Pancreas (tissue), 10 donors: Measurements from ENCODE around the gene ABR. TPM values are rescaled to one million over a fixed set of nuclear protein-coding genes. Genes with fewer than 3 reads are reported as not detected.
A peak's percentile ranks its signal among the peaks of the same experiment; 100 is the strongest.

ENCODE experiments used
- ATAC-seq, 4 donors: fragments of 200-7000 bp; cut with Tn5 transposase; one replicate each; pipeline versions ENCODE4 v1.8.0 to v1.9.1; 2020; ENCODE audit warnings: mild to moderate bottlenecking in 4 of 4, moderate library complexity in 4 of 4
- DNase-seq, 6 donors: peaks; one replicate each; pipeline ENCODE4 v3.0.0-alpha.2; 2020
- FAIRE-seq: peaks from 2 replicates; lab custom pipeline; 2012; peaks lifted over from hg19 to GRCh38; lab: Jason Lieb, UNC
- H3K27ac ChIP-seq, 4 donors: fragments of 200-600 bp; sonication (generic); 1 replicate in 3 of 4; 2 replicates in 1 of 4; pipeline versions ENCODE4 v1.5.0 to v1.8.0; 2020
- H3K27me3 ChIP-seq, 4 donors: fragments of 200-600 bp; one replicate each; pipeline ENCODE4 v1.8.0; 2021
- H3K36me3 ChIP-seq, 3 donors: fragments of 200-600 bp; sonication (generic) in 1 of 3; one replicate each; pipeline versions ENCODE4 v1.5.0 to v1.8.0; 2020 to 2021
- H3K4me1 ChIP-seq, 3 donors: fragments of 200-600 bp; one replicate each; pipeline ENCODE4 v1.8.0; 2021
- H3K4me3 ChIP-seq, 4 donors: fragments of 200-600 bp; sonication (generic) in 2 of 4; one replicate each; pipeline versions ENCODE4 v1.5.0 to v1.8.0; 2020 to 2021
- H3K9me3 ChIP-seq, 4 donors: fragments of 200-600 bp; one replicate each; pipeline ENCODE4 v1.8.0; 2021
- CTCF ChIP-seq, 4 donors: fragments of 200-600 bp; sonication (generic) in 3 of 4; IDR thresholded peaks; one replicate each; pipeline versions ENCODE4 v1.5.0 to v1.8.0; 2021; ENCODE audit warnings: antibody characterized with exemption in 4 of 4
- WGBS, 2 donors: extraction: QIAGEN DNeasy Blood & Tissue Kit; methylation state at CpG; one replicate each; pipeline ENCODE4 v1.1.7; 2013; 5-methylcytosine and 5-hydroxymethylcytosine counted together
- intact Hi-C, 3 donors: fragments of 100-400 bp; cut with DNase I; formaldehyde crosslinking; loops; one replicate each; pipeline versions ENCODE4 v1.11.1 to v1.14.2; 2022
- polyA plus RNA-seq, 2 donors: library from polyadenylated mRNA; stranded (reverse); fragments of 200-250 nt; gene quantifications; one replicate each; pipeline ENCODE4 v1.2.3, GENCODE V29; 2013
- total RNA-seq, 6 donors: library from RNA; stranded (reverse); fragmentation: NEBNext Ultra II Directional in 4 of 6; extraction: Animal tissue kit (Norgen Biotek cat#: 25700) in 4 of 6; gene quantifications; one replicate each; pipeline versions ENCODE4 v1.2.1 to v1.2.4, GENCODE V29; 2021 to 2023
- donor health status: healthy with polysubstance abuse.
- donor health status: DM: no; HTN: no; CAD: no; lungs with moderate emphysema.
- donor health status: DM: no; HTN: no; CAD: no.
- donor health status: control.
- donor health status: control.
- donor health status: Bipolar disorder and iron deficiency.
- donor health status: DM: yes; HTN: yes; CAD: no.
- donor health status: DM: no; HTN: no; CAD: no.
- donor health status: DM: no; HTN: no; CAD: no.
- donor health status: DM: yes; HTN: yes; CAD: no.

The ABR gene
- total and polyA plus RNA-seq, 8 donors, result 15.4 to 65.7 (median 28.4) TPM

- DNase-seq (peak; percentile 76 to 88 (median 81)), FAIRE-seq (peak; percentile 79), ATAC-seq (peak; percentile 70 to 85 (median 76))
- TF ChIP-seq CTCF (IDR thresholded peaks at IDR 0.05), result peak; percentile 14 to 59 (median 50)
- H3K9me3 ChIP-seq, result no peaks in the 10 kb centered on the region
- H3K36me3 ChIP-seq, result no peaks in the 10 kb centered on the region
- H3K4me3 ChIP-seq, result peak overlapping the region in 2 of 4 donors; percentile 73 to 87
- 34 to 37% methylated on average over 42 to 43 of the region's 43 CpGs for WGBS, 2 donors
- H3K27me3 ChIP-seq, result no peaks in the 10 kb centered on the region
- H3K4me1 ChIP-seq, result peaks cover 0 to 19% (median 2%) of the 10 kb centered on the region in 3 donors
- H3K27ac ChIP-seq, result peak overlapping the region; percentile 68 to 85 (median 74)
- intact Hi-C loops, result loop anchor here (5.0 to 10.0 kb wide), 2 partner anchors 183 to 186 kb away; no protein-coding TSS in a partner anchor
Measured at GRCh38 chr17:980406-981291, 199.1 kb downstream of the ABR start.

DNA sequence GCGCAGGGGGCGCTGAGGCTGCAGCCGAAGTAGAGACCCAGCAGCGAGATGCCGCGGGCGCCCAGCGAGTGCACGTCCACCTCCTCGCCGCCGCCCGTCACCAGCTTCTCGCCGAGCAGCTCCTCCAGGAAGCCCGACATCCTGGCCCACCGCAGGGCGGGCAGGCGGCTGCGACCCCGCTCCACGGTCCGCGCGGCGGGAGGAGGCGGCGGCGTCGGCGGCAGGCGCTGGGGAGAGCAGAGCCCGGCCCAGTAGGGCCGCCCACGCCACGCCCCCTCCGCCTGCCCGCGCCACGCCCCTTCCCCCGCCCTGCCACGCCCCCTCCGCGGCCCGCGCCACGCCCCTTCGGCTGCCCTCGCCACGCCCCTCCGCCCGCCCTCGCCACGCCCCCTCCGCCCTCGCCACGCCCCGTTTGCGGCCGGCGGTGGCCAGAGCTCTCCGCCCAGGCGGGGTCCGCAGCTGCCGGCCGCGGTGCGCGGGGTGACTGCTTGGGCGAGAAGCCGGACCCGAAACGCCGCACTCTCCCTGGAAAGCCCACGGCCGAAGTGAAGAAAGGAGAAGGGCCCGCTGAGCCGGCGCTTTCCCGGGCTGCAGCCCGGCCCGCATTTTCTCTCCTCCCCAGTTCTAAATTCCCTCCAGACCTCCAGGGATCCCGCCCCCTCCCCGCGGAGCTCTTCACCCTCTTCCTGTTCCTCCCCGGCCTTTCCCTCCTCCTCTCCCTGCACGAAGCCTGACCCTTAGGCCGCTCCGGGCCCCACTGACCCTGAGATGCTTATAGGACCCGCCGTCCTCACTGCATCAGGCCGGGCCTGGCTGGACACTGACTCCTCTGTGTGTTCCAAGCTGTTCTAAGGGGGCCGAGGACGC, 200.0 kb downstream of the ABR start, which contains the start of gene NXN:
Gene NXN, minus strand, starts transcription at position 238 of the 867 bp plus-strand sequence.
- no peak for TF ChIP-seq CTCF (IDR thresholded peaks at IDR 0.05)
- peak; percentile 85 to 93 (median 89) for ATAC-seq
- 3 to 6% methylated on average over 49 to 94 of the region's 94 CpGs for WGBS, 2 donors
- H3K4me3 ChIP-seq, result peak within 1 kb of the TSS; percentile 69 to 87 (median 72)
- no peaks in the 10 kb centered on the region for H3K27me3 ChIP-seq
- peak; percentile 76 to 100 (median 92) for DNase-seq
- H3K36me3 ChIP-seq, result no peaks in the 10 kb centered on the region
- FAIRE-seq, result no peak
- no peaks in the 10 kb centered on the region for H3K9me3 ChIP-seq
- peak within 1 kb of the TSS; percentile 68 to 85 (median 74) for H3K27ac ChIP-seq
- H3K4me1 ChIP-seq, result peaks cover 0 to 27% (median 2%) of the 10 kb centered on the region in 3 donors
- intact Hi-C loops, result loop anchor here (5.0 to 10.0 kb wide), 3 partner anchors 97 to 185 kb away; no protein-coding TSS in a partner anchor

DNA sequence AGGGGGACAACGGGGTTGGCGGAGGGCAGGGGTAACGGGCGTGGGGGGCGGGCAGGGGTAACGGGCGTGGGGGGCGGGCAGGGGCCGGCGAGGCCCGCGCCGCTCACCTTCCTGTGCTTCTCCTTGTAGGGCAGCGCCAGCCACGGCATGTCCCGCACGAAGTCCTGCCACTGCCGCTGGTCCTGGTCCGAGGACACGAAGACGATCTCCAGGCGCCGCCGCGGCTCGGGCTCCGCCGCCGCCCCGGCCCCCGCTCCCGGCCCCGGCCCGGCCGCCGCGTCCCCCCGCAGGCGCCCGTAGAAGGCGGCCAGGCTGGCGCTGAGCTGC, 200.6 kb downstream of the ABR start:
- H3K4me3 ChIP-seq, result peak overlapping the region; percentile 45 to 87 (median 72)
- peak in 2 of 6 donors; percentile 63 to 90 for DNase-seq
- H3K9me3 ChIP-seq, result no peaks in the 10 kb centered on the region
- intact Hi-C loops, result loop anchor here in 1 of 3 donors (5.0 kb wide), 1 partner anchor 97 kb away; no protein-coding TSS in a partner anchor
- H3K4me1 ChIP-seq, result peaks cover 0 to 27% (median 2%) of the 10 kb centered on the region in 3 donors
- peak overlapping the region in 1 of 4 donors; percentile 61 for H3K27ac ChIP-seq
- no peaks in the 10 kb centered on the region for H3K36me3 ChIP-seq
- no peak for TF ChIP-seq CTCF (IDR thresholded peaks at IDR 0.05)
- WGBS, 2 donors, result 0 to 1% methylated on average over 18 to 42 of the region's 42 CpGs
- peak; percentile 39 to 62 (median 46) for ATAC-seq
- no peaks in the 10 kb centered on the region for H3K27me3 ChIP-seq
- no peak for FAIRE-seq

DNA sequence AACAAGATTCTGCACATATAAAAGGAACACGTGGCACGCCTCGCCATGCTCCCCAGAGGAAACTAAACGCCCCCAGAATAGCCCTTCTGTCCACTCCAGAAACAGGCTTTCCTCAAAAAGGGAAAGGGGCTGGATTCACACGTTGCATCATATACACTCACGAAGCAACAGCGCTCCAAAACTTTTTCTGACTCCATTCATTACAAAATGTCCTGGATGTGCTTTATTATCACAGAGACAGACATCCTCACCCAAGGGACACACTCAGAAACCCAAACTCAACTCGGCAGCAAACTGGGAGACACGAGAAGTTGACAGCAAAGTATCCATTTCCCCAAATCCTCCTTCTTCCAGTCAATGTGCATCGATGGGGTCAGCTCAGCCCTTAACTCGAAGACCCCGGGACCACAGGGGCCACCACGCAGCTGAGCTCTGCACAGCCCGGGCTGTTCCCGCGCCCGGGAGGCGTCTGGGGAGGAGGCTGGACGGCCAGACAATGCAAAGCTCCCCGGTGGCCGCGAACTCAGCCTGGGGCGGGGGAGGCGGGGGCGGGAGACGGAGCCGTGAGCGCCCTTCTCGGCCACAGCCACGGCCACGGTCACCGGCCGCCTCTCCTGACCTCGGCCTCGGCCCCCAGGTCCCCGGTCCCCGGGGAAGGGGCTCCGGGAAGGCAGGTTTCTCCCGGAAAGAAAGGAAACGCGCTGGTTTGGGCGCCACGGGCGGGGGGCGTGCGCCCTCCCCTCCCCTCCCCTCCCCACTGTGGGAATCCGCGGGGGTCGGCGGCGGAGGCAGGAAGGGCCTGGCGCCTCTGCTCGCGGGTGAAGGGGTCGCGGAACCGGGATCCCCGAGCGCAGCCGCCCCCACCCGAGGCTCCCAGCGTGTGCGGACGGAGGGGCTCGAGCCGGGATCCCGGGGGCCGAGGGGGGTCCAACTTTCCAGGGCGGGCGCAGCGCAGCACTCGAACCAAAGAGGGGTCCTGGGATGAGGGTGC, 201.4 kb downstream of the ABR start:
- TF ChIP-seq CTCF (IDR thresholded peaks at IDR 0.05), result no peak
- 3% methylated on average over 40 to 72 of the region's 72 CpGs for WGBS, 2 donors
- H3K9me3 ChIP-seq, result no peaks in the 10 kb centered on the region
- DNase-seq, result peak in 5 of 6 donors; percentile 35 to 87 (median 70)
- intact Hi-C loops, result loop anchor here in 1 of 3 donors (5.0 kb wide), 1 partner anchor 96 kb away; no protein-coding TSS in a partner anchor
- peak; percentile 15 to 26 (median 20) for ATAC-seq
- H3K36me3 ChIP-seq, result no peaks in the 10 kb centered on the region
- peak overlapping the region; percentile 63 to 87 (median 71) for H3K4me3 ChIP-seq
- no peaks in the 10 kb centered on the region for H3K27me3 ChIP-seq
- H3K27ac ChIP-seq, result peak overlapping the region in 3 of 4 donors; percentile 22 to 66 (median 36)
- H3K4me1 ChIP-seq, result peaks cover 0 to 27% (median 2%) of the 10 kb centered on the region in 3 donors
- no peak for FAIRE-seq
